Right atrium auricular region (tissue), 2 donors: ENCODE measurements around the gene UCKL1. TPM values are rescaled to one million over a fixed set of nuclear protein-coding genes. Genes with fewer than 3 reads are reported as not detected.

Source experiments
- DNase-seq: peaks from one replicate; pipeline ENCODE4 v3.0.0-alpha.2; 2019; ENCODE audit warnings: low spot score
- H3K27ac ChIP-seq, 2 donors: fragments of 200-600 bp; sonication (generic); 1 replicate in 1 of 2; 2 replicates in 1 of 2; pipeline ENCODE4 v1.5.1; 2016 to 2019
- H3K27me3 ChIP-seq, 2 donors: fragments of 200-600 bp; sonication (generic); one replicate each; pipeline versions ENCODE4 v1.5.1 to v1.6.0; 2017 to 2019
- H3K36me3 ChIP-seq: fragments of 200-600 bp; sonication (generic); one replicate; pipeline ENCODE4 v1.5.1; 2016
- H3K4me1 ChIP-seq, 2 donors: fragments of 200-600 bp; sonication (generic); one replicate each; pipeline versions ENCODE4 v1.5.1 to v1.6.0; 2017 to 2019
- H3K4me3 ChIP-seq, 2 donors: fragments of 200-600 bp; sonication (generic); 1 replicate in 1 of 2; 2 replicates in 1 of 2; pipeline ENCODE4 v1.5.1; 2017 to 2019; ENCODE audit warnings: mild to moderate bottlenecking in 1 of 2, moderate library complexity in 1 of 2
- H3K9me3 ChIP-seq, 2 donors: fragments of 200-600 bp; sonication (generic); one replicate each; pipeline ENCODE4 v1.5.1; 2019
- CTCF ChIP-seq, 2 donors: fragments of 200-600 bp; sonication (generic); IDR thresholded peaks; one replicate each; pipeline ENCODE4 v1.5.1; 2019; ENCODE audit warnings: antibody characterized with exemption in 2 of 2
- total RNA-seq, 2 donors: library from RNA; depleted of rRNA; stranded (reverse); fragments of >200 nt; gene quantifications; one replicate each; pipeline ENCODE4 v1.1.0, GENCODE V29; 2016

Gene UCKL1
- total RNA-seq, 2 donors from 2014 or later = 25.9 to 27.6 TPM

- Histone ChIP-seq H3K36me3 (peaks cover 34% of the 10 kb centered on the region), H3K27ac (peak overlapping the region; percentile 88 to 98), H3K4me3 (peak overlapping the region in 1 of 2 donors; percentile 20), H3K9me3 (no peaks in the 10 kb centered on the region), H3K27me3 (no peaks in the 10 kb centered on the region), H3K4me1 (peaks cover 0 to 86% of the 10 kb centered on the region in 2 donors)
- TF ChIP-seq CTCF (IDR thresholded peaks at IDR 0.05) = peak in 1 of 2 donors; percentile 23
- DNase-seq = no peak
Observed at GRCh38 chr20:63947638-63948456, 8.4 kb downstream of the UCKL1 start.

GRCh38 chr20:63946986-63947637, 9.1 kb downstream of the UCKL1 start:
- DNase-seq = no peak
- no peaks in the 10 kb centered on the region for H3K9me3 ChIP-seq
- peaks cover 39% of the 10 kb centered on the region for H3K36me3 ChIP-seq
- no peak for TF ChIP-seq CTCF (IDR thresholded peaks at IDR 0.05)
- H3K27me3 ChIP-seq = no peaks in the 10 kb centered on the region
- H3K4me1 ChIP-seq = peaks cover 0 to 86% of the 10 kb centered on the region in 2 donors
- H3K4me3 ChIP-seq = no peak overlapping the region
- H3K27ac ChIP-seq = peak overlapping the region; percentile 88 to 98

- DNase-seq = no peak
- peaks cover 0 to 81% of the 10 kb centered on the region in 2 donors for H3K4me1 ChIP-seq
- peak overlapping the region; percentile 88 to 98 for H3K27ac ChIP-seq
- H3K27me3 ChIP-seq = no peaks in the 10 kb centered on the region
- H3K9me3 ChIP-seq = no peaks in the 10 kb centered on the region
- no peak for TF ChIP-seq CTCF (IDR thresholded peaks at IDR 0.05)
- H3K36me3 ChIP-seq = peaks cover 43% of the 10 kb centered on the region
- H3K4me3 ChIP-seq = no peak overlapping the region
Observed at GRCh38 chr20:63945921-63946920, 10.0 kb downstream of the UCKL1 start.

GRCh38 chr20:63945031-63945658, 11.1 kb downstream of the UCKL1 start:
- no peak for TF ChIP-seq CTCF (IDR thresholded peaks at IDR 0.05)
- DNase-seq = no peak
- Histone ChIP-seq H3K27ac (peak overlapping the region; percentile 88 to 98), H3K27me3 (no peaks in the 10 kb centered on the region), H3K4me1 (peaks cover 0 to 70% of the 10 kb centered on the region in 2 donors), H3K36me3 (peaks cover 53% of the 10 kb centered on the region), H3K9me3 (no peaks in the 10 kb centered on the region), H3K4me3 (no peak overlapping the region)
